GM12891 (cell line): ENCODE data around the gene ABCA2.

ENCODE experiments used
- DNase-seq: peaks from one replicate; pipeline ENCODE4 v3.0.0; 2011; ENCODE audit warnings: low spot score; ENCODE audit not compliant: insufficient read length
- FAIRE-seq: peaks from 2 replicates; lab custom pipeline; 2011; peaks lifted over from hg19 to GRCh38; lab: Jason Lieb, UNC
- PAX5 ChIP-seq: IDR thresholded peaks from 2 replicates; pipeline ENCODE4 v1.6.1; 2011; ENCODE audit warnings: low read length, moderate library complexity, mild to moderate bottlenecking; ENCODE audit not compliant: insufficient read depth, severe bottlenecking
- POLR2A ChIP-seq: IDR thresholded peaks from 2 replicates; pipeline ENCODE4 v1.6.1; 2011; ENCODE audit warnings: low read depth, low read length, control low read depth
- POLR2AphosphoS5 ChIP-seq: IDR thresholded peaks from 2 replicates; pipeline ENCODE4 v1.6.1; 2011; ENCODE audit warnings: low read depth, low read length, control low read depth
- POU2F2 ChIP-seq: IDR thresholded peaks from 2 replicates; pipeline ENCODE4 v1.6.1; 2011; ENCODE audit warnings: low read depth, mild to moderate bottlenecking, control low read depth, low read length, moderate library complexity
- SPI1 ChIP-seq: IDR thresholded peaks from 2 replicates; pipeline ENCODE4 v1.6.1; 2011; ENCODE audit warnings: low read depth, low read length, control low read depth
- TAF1 ChIP-seq: IDR thresholded peaks from 2 replicates; pipeline ENCODE4 v1.6.1; 2011; ENCODE audit warnings: low read depth, low read length, control low read depth

ABCA2 gene

DNA sequence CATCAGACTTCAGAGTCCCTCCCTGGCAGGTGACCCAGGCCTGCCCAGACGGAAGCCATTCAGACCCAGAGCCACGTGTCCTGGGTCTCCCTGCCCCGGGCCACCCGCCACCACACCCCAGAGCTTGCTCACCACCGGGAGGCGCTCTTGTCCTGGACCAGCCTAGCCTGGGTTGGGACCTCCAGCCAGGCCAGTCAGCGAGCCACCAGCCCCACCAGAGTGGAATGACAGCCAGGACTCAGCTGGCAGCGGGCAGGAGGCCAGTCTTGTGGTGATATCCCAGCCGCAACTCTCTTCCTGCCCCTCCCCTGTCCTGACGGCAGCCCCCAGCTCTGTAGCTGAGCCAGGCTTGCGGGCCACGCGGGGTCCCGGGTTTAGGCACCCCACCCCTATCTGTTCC, 52.4 kb downstream of the ABCA2 start:
- no peak for TF ChIP-seq TAF1
- no peak for TF ChIP-seq SPI1
- no peak for TF ChIP-seq POU2F2
- no peak for TF ChIP-seq PAX5
- TF ChIP-seq POLR2AphosphoS5, result no peak
- no peak for TF ChIP-seq POLR2A
- DNase-seq, result no peak
- no peak for FAIRE-seq

DNA sequence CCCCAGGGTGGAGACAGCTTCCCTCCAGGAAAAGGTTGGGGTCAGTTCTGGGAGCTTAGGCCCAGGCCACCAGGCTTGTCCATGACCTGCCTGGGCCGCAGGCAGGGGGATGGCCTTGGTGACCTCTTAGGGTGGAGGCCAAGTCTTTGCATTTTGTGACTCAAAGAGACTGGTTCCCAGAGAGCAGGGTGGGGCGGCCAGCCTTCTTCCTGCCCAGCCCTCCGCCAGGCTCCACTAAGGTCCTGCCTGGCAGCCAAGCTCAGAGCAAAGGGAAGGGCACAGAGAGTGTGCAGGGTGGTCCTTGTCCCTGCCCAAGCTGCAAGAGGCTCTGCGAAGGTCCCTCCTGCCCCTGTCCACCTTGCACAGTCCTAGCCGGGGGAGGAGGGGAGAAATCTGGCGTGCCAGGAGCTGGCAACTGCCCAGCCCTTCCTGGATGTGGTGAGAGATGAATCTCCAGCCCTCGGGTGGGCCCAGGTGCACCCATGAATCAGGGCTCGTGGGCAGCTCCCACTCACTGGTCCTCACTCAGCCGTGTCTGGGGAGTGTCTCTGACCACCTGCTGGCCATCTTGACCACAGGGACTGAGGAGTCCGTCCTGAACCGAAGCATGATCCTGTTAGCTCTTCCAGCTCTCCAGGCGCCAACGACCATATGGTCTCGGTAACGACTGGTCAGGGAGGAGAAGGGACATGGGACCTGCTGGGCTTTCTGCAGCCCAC, 53.1 kb downstream of the ABCA2 start:
- DNase-seq (no peak), FAIRE-seq (no peak)
- TF ChIP-seq POU2F2, result no peak
- TF ChIP-seq POLR2AphosphoS5, result no peak
- TF ChIP-seq TAF1, result no peak
- no peak for TF ChIP-seq SPI1
- TF ChIP-seq POLR2A, result no peak
- no peak for TF ChIP-seq PAX5

DNA sequence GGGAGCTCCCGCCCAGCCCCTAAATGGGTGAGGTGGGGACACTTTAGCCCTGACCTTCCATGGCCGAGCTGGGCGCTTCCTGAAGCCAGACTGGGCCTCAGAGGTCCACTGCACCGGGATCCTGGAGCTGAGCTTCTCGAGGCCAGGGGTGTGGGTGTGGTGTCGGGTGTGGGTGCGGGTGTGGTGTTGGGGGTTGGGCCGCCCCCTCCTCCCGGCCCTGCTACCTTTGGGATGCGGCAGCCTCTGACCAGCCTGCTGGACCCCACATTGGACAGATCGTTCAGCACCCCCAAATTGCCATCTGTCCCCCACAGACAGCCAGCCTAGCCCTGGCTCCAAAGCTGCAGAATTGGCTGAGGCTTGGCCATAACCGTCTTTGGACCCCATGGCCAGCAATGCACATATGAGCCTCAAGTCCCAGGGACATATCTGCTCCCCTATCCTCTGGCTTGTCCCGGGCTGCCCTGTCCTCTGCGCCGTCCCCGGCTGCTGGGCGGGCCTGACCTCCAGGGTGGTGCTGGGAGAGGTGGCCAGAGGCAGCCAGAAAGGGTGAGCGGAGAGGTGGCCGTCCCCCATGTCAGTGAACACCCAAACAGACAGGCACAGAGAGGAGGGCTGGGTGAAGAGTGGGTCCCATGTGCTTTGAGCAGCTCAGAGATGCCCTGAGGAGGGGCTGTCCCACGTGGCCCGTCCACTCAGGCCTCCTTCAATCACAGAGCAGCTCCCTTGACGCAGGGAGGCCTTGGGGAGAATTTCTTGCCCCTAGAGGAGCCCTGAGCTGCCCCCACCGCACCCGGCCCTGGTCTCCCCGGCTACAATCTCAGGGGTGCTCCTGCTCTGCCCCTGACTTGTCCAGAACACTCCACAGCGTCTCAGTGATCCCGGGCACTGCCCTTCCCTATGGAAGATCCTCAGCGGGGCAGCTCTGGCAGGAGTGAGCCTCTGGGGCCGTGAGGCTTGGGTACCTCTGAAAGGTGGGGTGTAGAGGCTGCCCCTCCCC, 54.1 kb downstream of the ABCA2 start:
- FAIRE-seq (no peak), DNase-seq (no peak)
- TF ChIP-seq POLR2A (no peak), POLR2AphosphoS5 (no peak), POU2F2 (no peak), PAX5 (no peak), TAF1 (no peak), SPI1 (no peak)

DNA sequence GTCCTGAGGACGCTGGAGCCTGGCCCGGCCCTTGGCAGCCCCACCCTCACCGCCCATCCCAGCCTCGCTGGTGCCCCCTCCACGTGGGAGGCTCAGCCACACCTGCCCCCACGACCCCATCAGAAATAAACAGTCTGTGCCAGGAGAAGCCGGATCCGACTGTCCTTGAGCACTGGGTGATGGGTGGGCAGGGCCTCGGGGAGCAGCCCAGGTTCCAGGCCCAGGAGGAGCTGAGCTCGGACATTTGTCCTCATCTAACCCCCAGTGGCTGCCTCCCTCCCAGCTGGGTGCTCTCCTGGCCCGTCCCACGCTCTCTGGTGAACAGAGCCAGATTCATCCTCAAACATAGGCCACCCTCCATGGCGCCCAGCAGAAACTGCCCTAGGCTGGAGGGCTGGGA, 55.3 kb downstream of the ABCA2 start:
- TF ChIP-seq SPI1 (no peak), POLR2AphosphoS5 (no peak), TAF1 (no peak), PAX5 (no peak), POU2F2 (no peak), POLR2A (no peak)
- FAIRE-seq (no peak), DNase-seq (no peak)

DNA sequence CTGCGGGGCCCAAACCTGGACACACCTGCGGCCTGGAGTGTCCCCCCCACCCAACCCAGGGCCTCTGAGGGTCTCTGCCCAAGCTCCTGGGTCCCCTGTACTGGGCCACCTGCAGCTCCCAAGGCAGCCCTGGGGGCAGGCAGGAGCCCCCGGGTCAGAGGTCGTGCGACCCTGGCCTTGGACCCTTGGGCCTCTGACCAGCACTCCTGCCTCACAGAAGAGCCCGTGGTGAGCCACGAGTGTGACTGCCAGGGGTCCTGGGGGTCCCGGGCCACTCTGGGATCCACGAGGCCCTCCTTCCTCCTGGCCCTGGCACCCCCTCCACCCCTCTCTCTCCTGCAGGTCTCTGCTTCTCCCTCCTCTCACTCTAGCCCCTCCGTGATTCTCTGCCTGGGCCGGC, 55.7 kb downstream of the ABCA2 start:
- TF ChIP-seq POLR2A (no peak), SPI1 (no peak), PAX5 (no peak), POLR2AphosphoS5 (no peak), TAF1 (no peak), POU2F2 (no peak)
- FAIRE-seq, result no peak
- no peak for DNase-seq

DNA sequence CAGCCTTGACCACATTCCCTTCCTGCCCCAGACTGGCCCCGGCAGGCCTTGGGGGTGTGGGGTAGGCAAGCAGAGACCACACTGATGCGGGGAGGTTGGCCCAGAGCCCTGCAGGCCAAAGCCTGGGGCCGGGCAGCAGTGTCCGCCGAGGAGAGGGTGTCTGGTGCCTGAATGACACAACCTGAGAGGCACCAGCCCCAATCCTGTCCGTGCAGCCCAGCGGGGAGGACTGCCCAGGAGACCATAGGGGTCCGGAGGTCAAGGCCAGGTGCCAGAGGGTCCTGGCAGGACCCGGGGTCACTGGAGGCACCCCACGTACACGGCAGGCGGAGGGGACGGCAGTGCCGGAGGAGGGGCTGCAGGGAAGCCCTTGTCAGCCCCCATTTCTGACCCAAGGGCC, 56.3 kb downstream of the ABCA2 start:
- TF ChIP-seq POLR2A (no peak), POLR2AphosphoS5 (no peak), TAF1 (no peak), PAX5 (no peak), POU2F2 (no peak), SPI1 (no peak)
- DNase-seq (no peak), FAIRE-seq (no peak)

DNA sequence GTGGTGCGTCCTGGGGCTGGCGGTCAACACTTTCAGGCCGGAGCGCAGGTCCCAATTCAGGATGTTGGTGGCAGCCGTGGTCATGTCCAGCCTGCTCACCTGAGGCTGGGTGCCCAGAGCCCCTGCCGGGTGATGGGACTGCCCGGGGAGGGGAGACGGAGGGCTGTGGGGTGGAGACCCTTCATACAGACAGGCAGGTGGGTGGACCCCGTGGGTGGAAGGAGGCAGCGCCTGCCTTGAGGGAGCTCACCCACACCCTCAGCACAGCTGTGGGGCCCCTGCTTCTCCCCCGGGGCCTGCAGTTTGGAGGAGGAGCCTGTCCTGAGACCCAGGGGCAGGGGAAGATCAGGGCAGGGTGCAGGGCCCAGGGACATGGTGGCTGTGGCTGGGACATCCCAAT, 57.7 kb downstream of the ABCA2 start:
- TF ChIP-seq POLR2A (no peak), POU2F2 (no peak), PAX5 (no peak), TAF1 (no peak), POLR2AphosphoS5 (no peak), SPI1 (no peak)
- FAIRE-seq, result no peak

DNA sequence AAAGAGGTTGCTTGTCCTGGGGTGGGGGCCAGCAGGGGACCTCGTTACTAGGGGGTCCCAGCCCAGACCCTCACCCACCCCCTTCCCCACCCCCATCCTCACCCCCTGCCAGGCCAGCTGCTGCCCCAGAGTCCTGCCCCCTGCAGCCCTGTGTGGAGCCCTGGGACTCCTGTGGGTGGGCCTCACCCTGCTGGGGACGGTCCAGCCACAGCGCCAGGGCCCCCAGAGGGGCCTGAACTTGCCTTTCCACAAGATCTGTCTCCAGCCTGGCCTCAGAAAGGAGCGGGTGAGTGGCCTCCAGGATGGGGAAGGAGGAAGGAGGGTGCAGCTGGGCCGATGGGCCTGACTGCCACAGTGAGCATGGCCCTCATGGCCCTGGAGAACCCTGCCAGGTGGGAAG, 58.3 kb downstream of the ABCA2 start:
- TF ChIP-seq POLR2AphosphoS5 (no peak), POLR2A (no peak), PAX5 (no peak), SPI1 (no peak), POU2F2 (no peak), TAF1 (no peak)
- FAIRE-seq, result no peak
- DNase-seq, result no peak

More for the DNA sequence above, 57.7 kb downstream of the ABCA2 start:
- no peak for DNase-seq

DNA sequence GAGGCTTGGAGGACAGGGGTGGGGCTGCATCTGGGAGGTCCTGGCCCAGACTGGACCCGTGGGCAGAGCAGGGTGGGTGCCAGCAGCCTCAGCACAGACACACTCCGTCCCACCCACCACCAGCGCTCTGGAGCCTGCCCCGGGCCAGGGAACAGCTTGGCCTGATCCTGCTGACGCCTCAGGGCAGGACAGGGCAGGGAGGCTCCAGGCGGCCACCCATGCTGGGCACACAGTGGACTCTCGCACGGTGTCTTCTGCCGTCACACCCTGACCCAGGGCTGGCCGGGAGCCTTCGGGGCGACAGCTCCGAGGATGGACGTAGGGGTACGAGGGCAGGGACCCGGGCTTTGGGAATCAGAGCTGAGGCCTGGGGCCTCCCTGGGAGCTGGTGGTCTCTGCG, 58.9 kb downstream of the ABCA2 start:
- FAIRE-seq (no peak), DNase-seq (no peak)
- no peak for TF ChIP-seq TAF1
- no peak for TF ChIP-seq POLR2A
- no peak for TF ChIP-seq PAX5
- TF ChIP-seq POLR2AphosphoS5, result no peak
- TF ChIP-seq POU2F2, result no peak
- no peak for TF ChIP-seq SPI1

DNA sequence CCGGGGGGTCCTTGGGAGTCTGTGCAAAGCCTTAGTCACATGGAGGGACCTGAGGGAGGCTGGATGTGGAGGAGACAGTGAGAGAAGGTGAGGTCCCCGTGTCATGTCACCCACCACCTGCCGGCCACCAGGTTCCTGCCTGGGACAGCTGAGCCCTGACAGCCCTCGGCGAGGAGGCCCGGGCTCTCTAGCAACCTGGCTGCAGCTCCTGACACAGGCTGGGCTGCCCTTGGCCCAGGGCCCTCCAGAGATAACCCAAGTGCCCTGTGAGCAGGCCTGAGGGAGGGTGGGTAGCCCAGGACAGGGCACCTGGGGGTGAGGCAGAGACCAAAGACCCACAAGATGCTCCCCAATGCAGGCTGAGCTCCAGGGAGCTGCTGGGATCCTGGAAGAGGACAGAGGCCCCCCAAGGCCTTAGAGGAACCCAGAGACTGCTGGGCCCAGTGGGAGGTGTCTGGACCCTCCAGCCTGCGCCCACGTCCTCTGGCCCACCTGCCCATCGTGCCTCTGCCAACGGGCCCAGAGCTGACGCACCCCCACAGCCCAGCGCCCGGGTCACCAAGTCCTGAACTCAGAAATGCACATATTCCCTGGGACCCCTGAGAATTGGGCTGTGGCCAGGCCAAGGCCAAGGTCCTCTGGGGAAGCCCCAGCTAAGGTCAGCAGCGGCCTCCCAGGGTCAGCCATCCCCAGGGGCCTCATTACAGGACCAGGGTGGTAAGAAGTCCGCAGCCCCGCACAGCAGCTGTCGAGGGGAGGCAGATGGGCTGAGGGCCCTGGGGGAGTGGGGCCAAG, 59.5 kb downstream of the ABCA2 start:
- no peak for TF ChIP-seq PAX5
- TF ChIP-seq POLR2AphosphoS5, result no peak
- TF ChIP-seq SPI1, result no peak
- no peak for TF ChIP-seq POU2F2
- no peak for TF ChIP-seq POLR2A
- TF ChIP-seq TAF1, result no peak
- DNase-seq (no peak), FAIRE-seq (no peak)
